Measurements from ENCODE around the gene SLC22A23.

SLC22A23 gene

DNA sequence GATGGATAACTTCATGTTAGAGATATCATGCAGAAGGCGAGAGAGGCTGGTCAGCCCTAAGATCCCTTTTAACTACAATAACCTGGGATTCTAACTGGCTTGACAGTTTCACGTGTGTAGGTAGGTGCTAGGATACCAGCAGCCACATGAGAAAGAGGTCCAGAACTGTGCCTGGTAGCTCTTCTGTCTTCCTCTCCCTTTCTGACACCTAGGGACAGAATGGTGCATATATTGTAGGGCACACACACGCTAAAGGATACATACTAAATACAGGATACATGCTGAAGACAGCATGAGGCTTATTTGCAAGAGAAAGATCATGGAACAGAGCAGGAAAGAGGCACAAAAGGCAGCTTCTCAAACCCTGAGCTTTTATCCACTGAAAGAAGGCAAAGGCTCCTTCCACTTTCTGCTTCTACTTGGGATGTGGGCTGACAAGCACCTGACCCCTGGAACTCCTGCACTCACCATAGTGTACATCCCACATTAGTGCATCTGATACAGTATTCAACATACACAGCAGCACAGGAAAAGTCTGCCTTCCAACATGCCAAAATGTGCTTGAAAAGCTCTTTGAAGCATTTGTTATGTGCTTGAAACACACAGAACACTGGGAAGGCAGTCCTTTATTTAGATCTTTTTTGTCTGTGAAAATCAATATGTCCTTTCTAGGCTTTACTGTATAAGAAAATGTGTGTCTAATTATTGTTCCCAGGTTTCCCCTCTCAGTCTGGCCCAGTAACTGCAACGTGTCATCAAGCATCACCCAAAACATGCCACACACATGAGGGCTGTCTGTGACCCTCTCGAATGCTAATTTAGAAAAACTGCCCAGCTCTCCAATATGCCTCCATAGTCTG lies 3.2 kb downstream of the SLC22A23 start:
- no peak for TF ChIP-seq CTCF (conservative IDR thresholded peaks at IDR 0.05; ENCODE audit: low read length)
- no peak overlapping the region for H3K4me3 ChIP-seq (ENCODE audit: low read length)
- no peak for DNase-seq (ENCODE audit: low read depth)

DNA sequence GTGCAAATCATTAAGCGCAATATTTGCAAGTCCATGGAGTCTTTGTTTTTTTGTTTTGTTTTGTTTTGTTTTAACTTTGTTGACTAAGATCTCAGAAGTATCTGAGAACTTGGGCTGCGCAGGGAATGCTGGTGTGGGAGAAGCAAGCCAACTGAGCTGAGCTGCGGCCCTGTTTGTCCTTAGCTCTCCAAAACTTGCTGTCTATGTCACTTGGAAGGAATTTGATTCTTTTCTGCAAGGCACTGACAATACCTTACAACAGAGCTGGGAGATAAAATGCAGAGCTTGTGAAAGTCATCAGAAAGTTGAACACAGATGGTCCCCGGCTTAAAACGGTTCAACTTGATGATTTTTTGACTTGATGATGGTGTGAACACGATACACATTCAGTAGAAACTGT lies 5.4 kb downstream of the SLC22A23 start:
- peak; percentile 46 for DNase-seq (ENCODE audit: low read depth)
- no peak for TF ChIP-seq CTCF (conservative IDR thresholded peaks at IDR 0.05; ENCODE audit: low read length)
- H3K4me3 ChIP-seq (ENCODE audit: low read length), result no peak overlapping the region

- TF ChIP-seq CTCF (conservative IDR thresholded peaks at IDR 0.05; ENCODE audit: low read length), result no peak
- DNase-seq (ENCODE audit: low read depth), result peak; percentile 56
- no peak overlapping the region for H3K4me3 ChIP-seq (ENCODE audit: low read length)
These were observed 6.0 kb downstream of the SLC22A23 start for GRCh38 chr6:3450888-3451287.

- DNase-seq (ENCODE audit: low read depth), result no peak
- TF ChIP-seq CTCF (conservative IDR thresholded peaks at IDR 0.05; ENCODE audit: low read length), result no peak
- H3K4me3 ChIP-seq (ENCODE audit: low read length), result no peak overlapping the region
These were observed 7.0 kb downstream of the SLC22A23 start for GRCh38 chr6:3449750-3450305.

DNA sequence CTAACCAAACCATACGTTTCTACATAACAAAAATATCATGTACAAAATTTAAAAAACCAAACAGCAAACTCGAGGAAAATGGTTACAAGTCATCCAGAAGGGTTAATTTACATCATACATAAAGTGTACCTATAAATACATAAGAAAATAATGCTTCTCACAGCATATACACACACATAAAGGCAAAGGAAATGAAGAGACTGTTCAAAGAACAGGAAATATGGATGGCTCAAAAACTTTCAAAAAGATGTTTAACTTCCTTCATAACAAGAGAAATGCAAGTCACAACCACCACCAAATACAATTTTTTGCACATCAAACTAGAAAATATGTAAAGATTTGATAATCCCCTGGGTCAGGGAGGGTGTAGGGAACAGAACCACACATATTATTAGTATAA lies 7.5 kb downstream of the SLC22A23 start:
- TF ChIP-seq CTCF (conservative IDR thresholded peaks at IDR 0.05; ENCODE audit: low read length), result no peak
- DNase-seq (ENCODE audit: low read depth), result no peak
- no peak overlapping the region for H3K4me3 ChIP-seq (ENCODE audit: low read length)

GRCh38 chr6:3447005-3447404 lies 9.8 kb downstream of the SLC22A23 start:
- no peak for DNase-seq (ENCODE audit: low read depth)
- no peak overlapping the region for H3K4me3 ChIP-seq (ENCODE audit: low read length)
- TF ChIP-seq CTCF (conservative IDR thresholded peaks at IDR 0.05; ENCODE audit: low read length), result no peak

- TF ChIP-seq CTCF (conservative IDR thresholded peaks at IDR 0.05; ENCODE audit: low read length), result no peak
- H3K4me3 ChIP-seq (ENCODE audit: low read length), result no peak overlapping the region
- DNase-seq (ENCODE audit: low read depth), result no peak
These were observed 10.7 kb downstream of the SLC22A23 start for GRCh38 chr6:3446184-3446583.
